Mucosa of descending colon (tissue), 3 donors: ENCODE data around the gene MSX2. TPM values are rescaled to one million over a fixed set of nuclear protein-coding genes. Genes with fewer than 3 reads are reported as not detected.

ENCODE experiments used
- ATAC-seq: fragments of 200-7000 bp; cut with Tn5 transposase; one replicate; pipeline ENCODE4 v1.9.1; 2020; ENCODE audit warnings: mild to moderate bottlenecking, moderate library complexity
- DNase-seq, 3 donors: peaks; one replicate each; pipeline ENCODE4 v3.0.0-alpha.2; 2020
- H3K36me3 ChIP-seq: fragments of 200-600 bp; one replicate; pipeline ENCODE4 v1.8.0; 2021; ENCODE audit warnings: low read depth, mild to moderate bottlenecking
- H3K4me1 ChIP-seq: fragments of 200-600 bp; one replicate; pipeline ENCODE4 v1.8.0; 2021; ENCODE audit warnings: low read depth, mild to moderate bottlenecking
- H3K4me3 ChIP-seq: fragments of 200-600 bp; one replicate; pipeline ENCODE4 v1.8.0; 2021; ENCODE audit warnings: mild to moderate bottlenecking
- H3K9me3 ChIP-seq: fragments of 200-600 bp; one replicate; pipeline ENCODE4 v1.8.0; 2021; ENCODE audit warnings: mild to moderate bottlenecking
- CTCF ChIP-seq: fragments of 200-600 bp; IDR thresholded peaks from one replicate; pipeline ENCODE4 v1.8.0; 2022; ENCODE audit warnings: antibody characterized with exemption, mild to moderate bottlenecking
- intact Hi-C, 2 donors: fragments of 100-400 bp; cut with DNase I in 1 of 2; cut with micrococcal nuclease in 1 of 2; formaldehyde crosslinking; loops; one replicate each; pipeline versions ENCODE4 v1.11.0 to v1.11.1; 2022; cut with DNase I, micrococcal nuclease
- total RNA-seq, 3 donors: library from RNA; stranded (reverse); fragmentation: NEBNext Ultra II Directional in 2 of 3; extraction: Animal tissue kit (Norgen Biotek cat#: 25700) in 2 of 3; gene quantifications; one replicate each; pipeline versions ENCODE4 v1.2.1 to v1.2.4, GENCODE V29; 2021 to 2023
- donor health status: DM: no; HTN: no; CAD: no; lungs with moderate emphysema.
- donor health status: DM: no; HTN: no; CAD: no.
- donor health status: DM: no; HTN: yes; CAD: no.

MSX2 gene
- total RNA-seq, 3 donors from 2014 or later = 0.17 to 0.66 (median 0.31) TPM

GRCh38 chr5:174693697-174694385 is 30.5 kb upstream of the MSX2 start:
- Histone ChIP-seq H3K9me3 (no peaks in the 10 kb centered on the region), H3K36me3 (no peaks in the 10 kb centered on the region), H3K4me3 (no peak overlapping the region), H3K4me1 (peaks cover 13% of the 10 kb centered on the region)
- ATAC-seq (peak; percentile 45), DNase-seq (peak in 2 of 3 donors; percentile 35 to 64)
- intact Hi-C loops = no loop called here
- no peak for TF ChIP-seq CTCF

GRCh38 chr5:174694611-174695010 is 29.8 kb upstream of the MSX2 start:
- intact Hi-C loops = no loop called here
- Histone ChIP-seq H3K4me3 (no peak overlapping the region), H3K4me1 (peaks cover 13% of the 10 kb centered on the region), H3K36me3 (no peaks in the 10 kb centered on the region), H3K9me3 (no peaks in the 10 kb centered on the region)
- ATAC-seq = no peak
- DNase-seq = no peak
- TF ChIP-seq CTCF = no peak

- no peak for DNase-seq
- no peak overlapping the region for H3K4me3 ChIP-seq
- no peak for ATAC-seq
- no peaks in the 10 kb centered on the region for H3K36me3 ChIP-seq
- H3K9me3 ChIP-seq = no peaks in the 10 kb centered on the region
- no peak for TF ChIP-seq CTCF
- intact Hi-C loops = no loop called here
- peaks cover 2% of the 10 kb centered on the region for H3K4me1 ChIP-seq
Measured at GRCh38 chr5:174698156-174698555, 26.2 kb upstream of the MSX2 start.

GRCh38 chr5:174699131-174699530 is 25.3 kb upstream of the MSX2 start:
- no peak for DNase-seq
- H3K9me3 ChIP-seq = no peaks in the 10 kb centered on the region
- H3K4me1 ChIP-seq = no peaks in the 10 kb centered on the region
- no peak for ATAC-seq
- no peak for TF ChIP-seq CTCF
- intact Hi-C loops = no loop called here
- no peak overlapping the region for H3K4me3 ChIP-seq
- H3K36me3 ChIP-seq = no peaks in the 10 kb centered on the region

- intact Hi-C loops = no loop called here
- ATAC-seq = no peak
- no peak for DNase-seq
- H3K36me3 ChIP-seq = no peaks in the 10 kb centered on the region
- H3K4me3 ChIP-seq = no peak overlapping the region
- H3K9me3 ChIP-seq = no peaks in the 10 kb centered on the region
- no peak for TF ChIP-seq CTCF
- H3K4me1 ChIP-seq = no peaks in the 10 kb centered on the region
Measured at GRCh38 chr5:174706997-174707572, 17.3 kb upstream of the MSX2 start.
